HK-2 (cell line): Measurements from ENCODE around the gene NCKAP5.
A peak's percentile ranks its signal among the peaks of the same experiment; 100 is the strongest.

Experiments used
- DNase-seq: peaks from one replicate; pipeline ENCODE4 v3.0.0-alpha.2; 2018; ENCODE audit not compliant: unreplicated experiment

The NCKAP5 gene

DNA sequence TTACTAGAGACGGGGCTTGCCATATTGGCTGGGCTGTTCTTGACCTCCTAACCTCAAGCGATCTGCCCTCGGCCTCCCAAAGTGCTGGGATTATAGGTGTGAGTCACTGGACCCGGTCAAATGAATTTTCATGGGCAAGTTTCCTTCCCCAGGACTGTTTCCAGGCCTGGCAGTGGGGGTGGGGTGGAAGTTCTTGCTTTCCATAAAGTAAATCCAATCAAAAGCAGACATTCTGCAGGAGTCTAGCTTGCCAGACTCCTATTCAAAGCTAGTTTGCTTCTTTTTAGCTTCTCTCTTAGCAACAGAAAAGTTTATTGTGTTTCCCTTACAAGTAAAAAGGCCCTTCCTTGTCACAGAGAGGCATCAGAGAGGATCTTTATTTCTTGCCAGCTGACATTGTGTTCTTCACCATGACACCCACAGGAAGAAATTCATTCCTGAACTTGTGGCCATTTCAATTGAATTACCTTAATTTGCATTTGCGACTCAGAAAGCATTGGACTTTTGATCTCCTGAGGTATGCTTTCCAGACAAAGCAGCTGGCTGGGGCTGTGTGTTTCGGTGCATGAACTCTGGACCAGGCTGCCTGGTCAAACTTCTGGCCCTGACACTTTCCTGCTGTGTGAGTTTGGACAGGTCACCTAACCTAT is 936.1 kb downstream of the NCKAP5 start:
- peak; percentile 29 for DNase-seq

- DNase-seq, result no peak
Measured at GRCh38 chr2:132627536-132627935, 940.7 kb downstream of the NCKAP5 start.

- no peak for DNase-seq
Measured at GRCh38 chr2:132623096-132623839, 945.0 kb downstream of the NCKAP5 start.
